GM18951 (cell line): ENCODE measurements around the gene BEGAIN.

Experiments used
- POLR2A ChIP-seq: IDR thresholded peaks from 4 replicates; pipeline ENCODE4 v1.6.1; 2011; ENCODE audit warnings: mild to moderate bottlenecking; ENCODE audit not compliant: insufficient read length, insufficient read depth; ENCODE audit errors: extremely low read depth
- in situ Hi-C: fragments of 300-500 bp; cut with MboI; formaldehyde crosslinking; loops from one replicate; pipeline ENCODE4 v1.12.0; 2022; ENCODE audit warnings: low sequenced_read_pairs, mixed read lengths, inconsistent platforms; ENCODE audit not compliant: unreplicated experiment

BEGAIN gene

GRCh38 chr14:100556936-100557505, 30.2 kb downstream of the BEGAIN start:
- in situ Hi-C loops = no loop called here
- no peak for TF ChIP-seq POLR2A

- TF ChIP-seq POLR2A = no peak
- in situ Hi-C loops = no loop called here
Measured at GRCh38 chr14:100556140-100556475, 31.1 kb downstream of the BEGAIN start.

GRCh38 chr14:100555436-100556139, 31.6 kb downstream of the BEGAIN start:
- no peak for TF ChIP-seq POLR2A
- in situ Hi-C loops = no loop called here

- in situ Hi-C loops = no loop called here
- TF ChIP-seq POLR2A = no peak
Measured at GRCh38 chr14:100554696-100555320, 32.4 kb downstream of the BEGAIN start.

- no peak for TF ChIP-seq POLR2A
- in situ Hi-C loops = no loop called here
Measured at GRCh38 chr14:100554082-100554677, 33.0 kb downstream of the BEGAIN start.

GRCh38 chr14:100553471-100553870, 33.7 kb downstream of the BEGAIN start:
- in situ Hi-C loops = no loop called here
- TF ChIP-seq POLR2A = no peak

GRCh38 chr14:100552524-100553125, 34.6 kb downstream of the BEGAIN start:
- no peak for TF ChIP-seq POLR2A
- in situ Hi-C loops = no loop called here

GRCh38 chr14:100551056-100551455, 36.2 kb downstream of the BEGAIN start:
- in situ Hi-C loops = no loop called here
- no peak for TF ChIP-seq POLR2A

GRCh38 chr14:100549834-100550625, 37.2 kb downstream of the BEGAIN start:
- no peak for TF ChIP-seq POLR2A
- in situ Hi-C loops = no loop called here

- in situ Hi-C loops = no loop called here
- TF ChIP-seq POLR2A = no peak
Measured at GRCh38 chr14:100548939-100549338, 38.3 kb downstream of the BEGAIN start.

GRCh38 chr14:100548295-100548655, 38.9 kb downstream of the BEGAIN start:
- no peak for TF ChIP-seq POLR2A
- in situ Hi-C loops = no loop called here

GRCh38 chr14:100547633-100548294, 39.5 kb downstream of the BEGAIN start:
- no peak for TF ChIP-seq POLR2A
- in situ Hi-C loops = no loop called here
